ENCODE results near the gene NIN.

The NIN gene

GRCh38 chr14:50830932-50831725 is at the start of gene NIN:
NIN (minus strand) TSS chr14:50831162; CDS start chr14:50822056, 9,106 bp downstream.
- Histone ChIP-seq H3K4me3 (ENCODE audit: low read depth in 1 of 2, low read length in 2 of 2) (peak within 1 kb of the TSS; percentile 70 to 77), H3K79me2 (ENCODE audit: insufficient read depth, low read length) (peaks cover 46% of the 10 kb centered on the region), H3K27ac (ENCODE audit: low read length) (peak within 1 kb of the TSS; percentile 78), H3K4me2 (ENCODE audit: insufficient read depth, low read length) (peak within 1 kb of the TSS; percentile 95), H3K9ac (ENCODE audit: low read depth, low read length) (peak within 1 kb of the TSS; percentile 90), H3K27me3 (ENCODE audit: insufficient read depth, low read length, poor library complexity) (no peaks in the 10 kb centered on the region), H3K36me3 (ENCODE audit: insufficient read depth, low read length) (peaks cover 22% of the 10 kb centered on the region), H3K4me1 (ENCODE audit: insufficient read depth, low read length) (peaks cover 66% of the 10 kb centered on the region), H2AFZ (ENCODE audit: low read depth, low read length) (peak within 1 kb of the TSS; percentile 91), H3K9me3 (ENCODE audit: insufficient read depth, low read length, severe bottlenecking) (no peaks in the 10 kb centered on the region), H4K20me1 (ENCODE audit: insufficient read depth, low read length) (peaks cover 29% of the 10 kb centered on the region)
- TF ChIP-seq EZH2 (IDR thresholded peaks at IDR 0.05; ENCODE audit: borderline replicate concordance, low read depth, low read length, severe bottlenecking) (no peak), CTCF (IDR thresholded peaks at IDR 0.05; ENCODE audit: borderline replicate concordance, extremely low read depth, low read length, poor library complexity, severe bottlenecking) (no peak)
- DNase-seq (peak; percentile 76), ATAC-seq (ENCODE audit: insufficient read depth, low read depth) (peak; percentile 81)

- Histone ChIP-seq H3K4me1 (ENCODE audit: insufficient read depth, low read length) (peaks cover 54% of the 10 kb centered on the region), H2AFZ (ENCODE audit: low read depth, low read length) (peak overlapping the region; percentile 4; the same call in 1 of the 2 replicates), H3K4me2 (ENCODE audit: insufficient read depth, low read length) (peak overlapping the region; percentile 71), H3K79me2 (ENCODE audit: insufficient read depth, low read length) (no peaks in the 10 kb centered on the region), H4K20me1 (ENCODE audit: insufficient read depth, low read length) (no peaks in the 10 kb centered on the region), H3K4me3 (ENCODE audit: low read depth in 1 of 2, low read length in 2 of 2) (peak overlapping the region in 1 of 2 experiments; percentile 43; a peak in 2 of 4 replicates), H3K27ac (ENCODE audit: low read length) (peak overlapping the region; percentile 93), H3K9me3 (ENCODE audit: insufficient read depth, low read length, severe bottlenecking) (no peaks in the 10 kb centered on the region), H3K9ac (ENCODE audit: low read depth, low read length) (peak overlapping the region; percentile 48), H3K36me3 (ENCODE audit: insufficient read depth, low read length) (no peaks in the 10 kb centered on the region), H3K27me3 (ENCODE audit: insufficient read depth, low read length, poor library complexity) (no peaks in the 10 kb centered on the region)
- peak; percentile 97 for ATAC-seq (ENCODE audit: insufficient read depth, low read depth)
- TF ChIP-seq EZH2 (IDR thresholded peaks at IDR 0.05; ENCODE audit: borderline replicate concordance, low read depth, low read length, severe bottlenecking) (no peak), CTCF (IDR thresholded peaks at IDR 0.05; ENCODE audit: borderline replicate concordance, extremely low read depth, low read length, poor library complexity, severe bottlenecking) (no peak)
- DNase-seq = peak; percentile 96
Observed at GRCh38 chr14:50875359-50876070, 44.6 kb upstream of the NIN start.

GRCh38 chr14:50874757-50875156 is 43.8 kb upstream of the NIN start:
- TF ChIP-seq EZH2 (IDR thresholded peaks at IDR 0.05; ENCODE audit: borderline replicate concordance, low read depth, low read length, severe bottlenecking) = no peak
- TF ChIP-seq CTCF (IDR thresholded peaks at IDR 0.05; ENCODE audit: borderline replicate concordance, extremely low read depth, low read length, poor library complexity, severe bottlenecking) = no peak
- Histone ChIP-seq H3K4me1 (ENCODE audit: insufficient read depth, low read length) (peaks cover 55% of the 10 kb centered on the region), H3K79me2 (ENCODE audit: insufficient read depth, low read length) (no peaks in the 10 kb centered on the region), H3K4me3 (ENCODE audit: low read depth in 1 of 2, low read length in 2 of 2) (peak overlapping the region in 1 of 2 experiments; percentile 38; a peak in 2 of 4 replicates), H3K27me3 (ENCODE audit: insufficient read depth, low read length, poor library complexity) (no peaks in the 10 kb centered on the region), H3K9ac (ENCODE audit: low read depth, low read length) (peak overlapping the region; percentile 31), H3K9me3 (ENCODE audit: insufficient read depth, low read length, severe bottlenecking) (no peaks in the 10 kb centered on the region), H3K4me2 (ENCODE audit: insufficient read depth, low read length) (peak overlapping the region; percentile 71), H2AFZ (ENCODE audit: low read depth, low read length) (no peak overlapping the region), H3K36me3 (ENCODE audit: insufficient read depth, low read length) (no peaks in the 10 kb centered on the region), H4K20me1 (ENCODE audit: insufficient read depth, low read length) (no peaks in the 10 kb centered on the region), H3K27ac (ENCODE audit: low read length) (peak overlapping the region; percentile 81)
- DNase-seq (no peak), ATAC-seq (ENCODE audit: insufficient read depth, low read depth) (peak; percentile 3; the same call in 2 of the 3 replicates)

Measured in DND-41 (cell line).